HCT116 (cell line): ENCODE measurements around the gene ANKRD39. TPM values are rescaled to one million over a fixed set of nuclear protein-coding genes. Genes with fewer than 3 reads are reported as not detected.

Source experiments
- ATAC-seq: fragments of 200-7000 bp; cut with Tn5 transposase; 2 replicates; pipeline ENCODE4 v1.9.1; 2020; ENCODE audit warnings: mild to moderate bottlenecking, moderate library complexity
- BruUV-seq: library from RNA; stranded (reverse); fragments of 400-500 nt; replicated peaks from 2 replicates; lab custom pipeline; 2021; lab: Mats Ljungman, UMichigan
- CTCF ChIA-PET: fragments of 300-600 bp; sonication (Branson Sonifier 250); formaldehyde crosslinking; loops from one replicate; lab custom pipeline; 2021; ENCODE audit warnings: antibody characterized with exemption; lab: Charles Lee
- POLR2A ChIA-PET: fragments of 300-600, 350-600 bp; sonication (Branson Sonifier 250); formaldehyde crosslinking; loops from one replicate; lab custom pipeline; 2021; ENCODE audit warnings: antibody characterized with exemption; lab: Charles Lee
- RAD21 ChIA-PET, 2 experiments: fragments of 300-600 bp; sonication (Branson Sonifier 250); formaldehyde crosslinking; loops; one replicate each; lab custom pipeline; 2023; ENCODE audit warnings: low total read pairs in 2 of 2; ENCODE audit not compliant: uncharacterized antibody in 2 of 2, unreplicated experiment in 2 of 2, low non-redundant PET in 1 of 2; lab: Charles Lee
- DNase-seq: peaks from one replicate; pipeline ENCODE4 v3.0.0-alpha.2; 2010; ENCODE audit warnings: low read depth, low spot score
- H2AFZ ChIP-seq: fragments of 200-600 bp; shearing (Covaris generic), sonication (generic); 2 replicates; pipeline ENCODE4 v1.6.1; 2017; ENCODE audit warnings: low read depth, mixed run types, mixed read lengths, antibody characterized with exemption, low read length; ENCODE audit not compliant: poor library complexity, severe bottlenecking
- H3K27ac ChIP-seq: 2 replicates; pipeline ENCODE4 v1.5.1; 2012; ENCODE audit warnings: low read depth, low read length
- H3K27me3 ChIP-seq: fragments of 200-600 bp; sonication (generic); 2 replicates; pipeline ENCODE4 v1.6.1; 2016; ENCODE audit warnings: mixed run types, low read length, mixed read lengths; ENCODE audit not compliant: insufficient read depth
- H3K36me3 ChIP-seq, 2 experiments: fragments of 200-500 bp in 1 of 2; fragments of 200-600 bp in 1 of 2; sonication (Bioruptor generic) in 1 of 2; sonication (generic) in 1 of 2; 2 replicates each; pipeline versions ENCODE4 v1.5.1 to v1.6.1; 2014 to 2016; ENCODE audit warnings: low read length in 2 of 2, inconsistent platforms in 1 of 2, mixed read lengths in 1 of 2, mixed run types in 1 of 2; ENCODE audit not compliant: insufficient read depth in 2 of 2, control insufficient read depth in 1 of 2
- H3K4me1 ChIP-seq, 2 experiments: fragments of 200-600 bp in 1 of 2; sonication (generic) in 1 of 2; 2 replicates each; pipeline versions ENCODE4 v1.5.1 to v1.6.1; 2012 to 2017; ENCODE audit warnings: low read length in 2 of 2, inconsistent platforms in 1 of 2, mild to moderate bottlenecking in 1 of 2, mixed read lengths in 1 of 2, mixed run types in 1 of 2, moderate library complexity in 1 of 2; ENCODE audit not compliant: insufficient read depth in 2 of 2, control insufficient read depth in 1 of 2
- H3K4me2 ChIP-seq: fragments of 200-600 bp; sonication (generic); 2 replicates; pipeline ENCODE4 v1.6.1; 2017; ENCODE audit warnings: mixed run types, low read length, mixed read lengths
- H3K4me3 ChIP-seq, 2 experiments: fragments of 200-600 bp in 1 of 2; sonication (generic) in 1 of 2; replicated peaks in 1 of 2; 2 replicates each; pipeline ENCODE4 v1.5.1; 2011 to 2016; ENCODE audit warnings: low read length in 2 of 2, control low read depth in 1 of 2, low read depth in 1 of 2, mild to moderate bottlenecking in 1 of 2, mixed read lengths in 1 of 2, mixed run types in 1 of 2
- H3K79me2 ChIP-seq: fragments of 200-600 bp; sonication (generic); 2 replicates; pipeline ENCODE4 v1.6.1; 2017; ENCODE audit warnings: mild to moderate bottlenecking, mixed run types, low read length, moderate library complexity, mixed read lengths; ENCODE audit not compliant: insufficient read depth
- H3K9ac ChIP-seq: fragments of 200-600 bp; sonication (generic); 2 replicates; pipeline ENCODE4 v1.6.1; 2016; ENCODE audit warnings: low read length, mixed read lengths
- H3K9me2 ChIP-seq: fragments of 200-600 bp; sonication (generic), shearing (Covaris generic); 2 replicates; pipeline ENCODE4 v1.6.1; 2017; ENCODE audit warnings: mixed run types, mild to moderate bottlenecking, moderate library complexity; ENCODE audit not compliant: insufficient read depth
- H3K9me3 ChIP-seq, 2 experiments: fragments of 200-500 bp in 1 of 2; fragments of 200-600 bp in 1 of 2; sonication (Bioruptor generic) in 1 of 2; sonication (generic) in 1 of 2; 2 replicates each; pipeline ENCODE4 v1.6.1; 2014 to 2017; ENCODE audit warnings: low read length in 2 of 2, mixed read lengths in 2 of 2, inconsistent platforms in 1 of 2, low read depth in 1 of 2, mild to moderate bottlenecking in 1 of 2, mixed run types in 1 of 2, moderate library complexity in 1 of 2; ENCODE audit not compliant: control insufficient read depth in 1 of 2, insufficient read depth in 1 of 2
- H4K20me1 ChIP-seq: fragments of 200-600 bp; sonication (generic), shearing (Covaris generic); 2 replicates; pipeline ENCODE4 v1.6.1; 2017; ENCODE audit warnings: mixed run types, mild to moderate bottlenecking, moderate library complexity; ENCODE audit not compliant: insufficient read depth
- EGR1 ChIP-seq: IDR thresholded peaks from 2 replicates; pipeline ENCODE4 v1.6.1; 2012; ENCODE audit warnings: low read depth
- EZH2 ChIP-seq: fragments of 200-600 bp; sonication (generic); IDR thresholded peaks from 2 replicates; pipeline ENCODE4 v1.6.1; 2017; ENCODE audit warnings: antibody characterized with exemption, mixed run types
- POLR2A ChIP-seq: IDR thresholded peaks from 2 replicates; pipeline ENCODE4 v1.7.0; 2011; ENCODE audit warnings: borderline replicate concordance; ENCODE audit not compliant: insufficient read depth, insufficient read length; ENCODE audit errors: extremely low read depth
- POLR2AphosphoS5 ChIP-seq: IDR thresholded peaks from 2 replicates; pipeline ENCODE4 v1.6.1; 2011; ENCODE audit warnings: mild to moderate bottlenecking, low read depth, low read length, moderate library complexity
- TCF7L2 ChIP-seq: IDR thresholded peaks from 2 replicates; pipeline ENCODE4 v1.7.0; 2011; ENCODE audit warnings: borderline replicate concordance, inconsistent platforms; ENCODE audit not compliant: insufficient read depth, insufficient read length; ENCODE audit errors: extremely low read depth
- intact Hi-C: fragments of 100-400 bp; cut with micrococcal nuclease; formaldehyde crosslinking; loops from 2 replicates; pipeline ENCODE4 v1.10.0; 2022
- total RNA-seq: library from RNA; stranded (reverse); gene quantifications from one replicate; pipeline ENCODE4 v1.2.1, GENCODE V29; 2021; ENCODE audit not compliant: unreplicated experiment

ANKRD39 gene
- total RNA-seq, 1 experiment from 2014 or later, result 24.2 TPM

- Histone ChIP-seq H3K9me3 (no peaks in the 10 kb centered on the region), H3K9me2 (no peaks in the 10 kb centered on the region), H3K4me1 (peaks cover 30 to 47% of the 10 kb centered on the region in 2 experiments), H3K4me2 (peak within 1 kb of the TSS; percentile 95), H3K79me2 (peaks cover 25% of the 10 kb centered on the region; the same call in 1 of the 2 replicates), H3K27me3 (no peaks in the 10 kb centered on the region), H3K36me3 (peaks cover 0 to 2% of the 10 kb centered on the region in 2 experiments; a peak in 2 of 4 replicates), H3K4me3 (peak within 1 kb of the TSS; percentile 66 to 82), H2AFZ (no peak within 1 kb of the TSS), H4K20me1 (no peaks in the 10 kb centered on the region), H3K27ac (peak within 1 kb of the TSS; percentile 93), H3K9ac (peak within 1 kb of the TSS; percentile 92)
- ChIA-PET POLR2A (interaction anchor here (2.3 kb wide), 1 partner anchor 12 kb away, joined by 20 read pairs; the partner anchor contains the start of gene ANKRD39), RAD21 (interaction anchor here in 1 of 2 experiments (1.8 kb wide), 1 partner anchor 12 kb away, joined by 5 read pairs; the partner anchor contains the start of gene ANKRD39), CTCF (interaction anchor here (1.9 kb wide), 1 partner anchor 12 kb away, joined by 17 read pairs; the partner anchor contains the start of gene ANKRD39)
- TF ChIP-seq EZH2 (no peak), POLR2AphosphoS5 (peak; percentile 67), EGR1 (peak; percentile 70), POLR2A (peak; percentile 62)
- intact Hi-C loops, result loop anchor here (2.0 kb wide), 1 partner anchor 53 kb away; the partner anchor contains the start of gene CNNM3
- no peak for DNase-seq
- BruUV-seq, result no TSS peak
- peak; percentile 48 for ATAC-seq
These were observed 12.2 kb upstream of the ANKRD39 start, which contains the start of gene SEMA4C for GRCh38 chr2:96869822-96870625. SEMA4C (minus strand) TSS chr2:96870080; CDS start chr2:96867886, 2,194 bp downstream.

- Histone ChIP-seq H3K4me1 (peaks cover 28 to 43% of the 10 kb centered on the region in 2 experiments), H3K79me2 (peaks cover 25% of the 10 kb centered on the region; the same call in 1 of the 2 replicates), H3K27me3 (no peaks in the 10 kb centered on the region), H4K20me1 (no peaks in the 10 kb centered on the region), H3K4me2 (peak overlapping the region; percentile 95), H3K4me3 (peak overlapping the region; percentile 66 to 82), H3K27ac (peak overlapping the region; percentile 93), H3K9me3 (no peaks in the 10 kb centered on the region), H3K9me2 (no peaks in the 10 kb centered on the region), H3K9ac (peak overlapping the region; percentile 92), H3K36me3 (peaks cover 2% of the 10 kb centered on the region in 2 experiments; a peak in 2 of 4 replicates), H2AFZ (no peak overlapping the region)
- POLR2A ChIA-PET, result interaction anchor here (0.7 to 2.3 kb wide), 2 partner anchors 12 to 88 kb away, joined by 4 to 20 read pairs; partner anchors contain the start of gene ANKRD39
- ATAC-seq (peak; percentile 43), DNase-seq (peak; percentile 19)
- intact Hi-C loops, result loop anchor here (2.0 kb wide), 1 partner anchor 53 kb away; the partner anchor contains the start of gene CNNM3
- CTCF ChIA-PET, result interaction anchor here (1.2 to 1.9 kb wide), 3 partner anchors 11 to 309 kb away, joined by 3 to 17 read pairs (median 9); partner anchors contain the start of gene ANKRD39
- TF ChIP-seq TCF7L2 (no peak), POLR2AphosphoS5 (peak; percentile 18; the same call in 1 of the 2 replicates)
- RAD21 ChIA-PET, result interaction anchor here (1.2 to 1.8 kb wide), 2 partner anchors 11 to 12 kb away, joined by 5 to 6 read pairs; partner anchors contain the start of gene ANKRD39 (in 2 of the 2)
- BruUV-seq, result no TSS peak
These were observed 11.5 kb upstream of the ANKRD39 start for GRCh38 chr2:96869281-96869821.
